GM23338 (cell line): ENCODE data around the gene DUSP10.

Experiments
- CTCF ChIP-seq, 2 experiments: fragments of 200-600 bp in 1 of 2; sonication (generic) in 1 of 2; conservative IDR thresholded peaks; 2 replicates each; pipeline versions ENCODE4 v1.5.1 to v1.6.1; 2016 to 2017; ENCODE audit warnings: antibody characterized with exemption in 2 of 2, low read depth in 2 of 2, mild to moderate bottlenecking in 2 of 2, moderate library complexity in 1 of 2
- EZH2 ChIP-seq: fragments of 200-600 bp; sonication (generic); IDR thresholded peaks from one replicate; pipeline ENCODE4 v1.8.0; 2017; ENCODE audit warnings: antibody characterized with exemption, mild to moderate bottlenecking, low read depth; ENCODE audit not compliant: unreplicated experiment
- ZNF114 ChIP-seq: fragments of 250-450 bp; sonication (Bioruptor Pico); IDR thresholded peaks from 2 replicates; pipeline ENCODE4 v1.5.0; 2020; ENCODE audit warnings: mild to moderate bottlenecking, moderate library complexity

GRCh38 chr1:221719987-221720386, 21.9 kb downstream of the DUSP10 start:
- TF ChIP-seq EZH2 (no peak), CTCF (conservative IDR thresholded peaks at IDR 0.05; ENCODE audit: low read depth in 2 of 2) (no peak), ZNF114 (CRISPR knock-in tag) (no peak)
